Measurements from ENCODE around the gene KRTAP9-2.

DNA sequence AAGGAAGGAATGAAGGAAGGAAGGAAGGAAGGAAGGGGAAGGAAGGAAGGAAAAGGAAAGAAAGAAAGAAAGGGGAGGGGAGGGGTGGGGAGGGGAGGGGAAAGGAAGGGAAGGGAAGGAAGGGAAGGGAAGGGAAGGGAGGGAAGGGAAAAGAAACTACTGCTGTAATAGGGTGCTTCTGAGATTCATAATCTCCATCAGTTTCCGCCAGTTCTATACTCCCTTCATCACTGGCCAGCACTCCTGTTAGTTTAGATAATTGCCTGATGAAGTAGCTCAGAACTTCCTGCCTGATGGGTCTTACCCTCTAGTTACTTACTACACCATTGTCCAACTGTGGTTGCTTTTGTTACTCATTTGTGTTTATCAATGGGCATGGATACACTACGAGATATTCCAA is 36.8 kb downstream of the KRTAP9-2 start:
- TF ChIP-seq POLR2A (IDR thresholded peaks at IDR 0.05; ENCODE audit: low read depth, low read length) (no peak), POLR2AphosphoS5 (IDR thresholded peaks at IDR 0.05; ENCODE audit: low read depth, low read length) (no peak)

Data from GM12892 (cell line).